ENCODE results near the gene NHERF2.

NHERF2 gene

GRCh38 chr16:2063861-2064260 lies 37.2 kb downstream of the NHERF2 start:
- no peak for DNase-seq

GRCh38 chr16:2064368-2064945 lies 37.8 kb downstream of the NHERF2 start:
- no peak for DNase-seq

GRCh38 chr16:2066139-2066538 lies 39.4 kb downstream of the NHERF2 start:
- no peak for DNase-seq

GRCh38 chr16:2070576-2071453 lies 44.1 kb downstream of the NHERF2 start:
- DNase-seq, result no peak

GRCh38 chr16:2071454-2072202 lies 44.9 kb downstream of the NHERF2 start:
- no peak for DNase-seq

- DNase-seq, result no peak
Measured at GRCh38 chr16:2072926-2073325, 46.2 kb downstream of the NHERF2 start.

- DNase-seq, result no peak
Measured at GRCh38 chr16:2074071-2074470, 47.4 kb downstream of the NHERF2 start.

- DNase-seq, result no peak
Measured at GRCh38 chr16:2075631-2076030, 48.9 kb downstream of the NHERF2 start.

- DNase-seq, result no peak
Measured at GRCh38 chr16:2076072-2076865, 49.6 kb downstream of the NHERF2 start.

GRCh38 chr16:2077016-2077415 lies 50.3 kb downstream of the NHERF2 start:
- no peak for DNase-seq

GRCh38 chr16:2077696-2078095 lies 51.0 kb downstream of the NHERF2 start:
- no peak for DNase-seq

GRCh38 chr16:2078096-2078495 lies 51.4 kb downstream of the NHERF2 start:
- no peak for DNase-seq

GRCh38 chr16:2078691-2079090 lies 52.0 kb downstream of the NHERF2 start:
- DNase-seq, result no peak

GRCh38 chr16:2079311-2079800 lies 52.7 kb downstream of the NHERF2 start:
- DNase-seq, result no peak

- no peak for DNase-seq
Measured at GRCh38 chr16:2079991-2080390, 53.3 kb downstream of the NHERF2 start.

- no peak for DNase-seq
Measured at GRCh38 chr16:2081201-2082084, 54.7 kb downstream of the NHERF2 start.

- no peak for DNase-seq
Measured at GRCh38 chr16:2082171-2082982, 55.7 kb downstream of the NHERF2 start.

GRCh38 chr16:2082983-2083364 lies 56.3 kb downstream of the NHERF2 start:
- DNase-seq, result no peak

GRCh38 chr16:2083409-2083808 lies 56.7 kb downstream of the NHERF2 start:
- DNase-seq, result no peak

- no peak for DNase-seq
Measured at GRCh38 chr16:2083876-2084780, 57.4 kb downstream of the NHERF2 start.
